AG10803 (cell line): ENCODE measurements around the gene PRL.

Experiments used
- DNase-seq: peaks from one replicate; pipeline ENCODE4 v3.0.0; 2010; ENCODE audit warnings: low read depth
- H3K4me3 ChIP-seq: 2 replicates; pipeline ENCODE4 v1.5.1; 2011; ENCODE audit warnings: mild to moderate bottlenecking, low read length, control low read depth
- TF ChIP-seq, protein P1 (sequence below): conservative IDR thresholded peaks from 2 replicates; pipeline ENCODE4 v1.5.1; 2011; ENCODE audit warnings: mild to moderate bottlenecking, low read length, control low read depth, inconsistent platforms

The PRL gene

DNA sequence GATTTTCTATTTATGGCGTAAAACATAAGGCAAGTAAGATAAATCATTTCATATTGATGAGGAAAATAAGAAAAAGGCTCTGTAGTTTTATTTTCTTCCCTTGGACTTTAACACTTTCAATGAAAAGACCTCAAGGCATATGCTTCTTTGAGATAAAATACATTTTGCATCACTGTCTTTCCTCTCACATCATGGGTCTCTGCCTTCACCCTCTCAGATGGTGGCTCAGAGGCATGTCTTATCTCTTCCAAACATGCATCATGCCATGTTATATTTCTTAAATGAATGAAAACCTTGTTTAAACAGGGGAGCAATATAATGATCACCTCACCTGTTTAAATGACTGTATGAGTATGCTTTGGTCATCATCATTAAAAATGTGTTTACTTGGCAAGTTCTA, 59.3 kb downstream of the PRL start:
- TF ChIP-seq, protein P1, sequence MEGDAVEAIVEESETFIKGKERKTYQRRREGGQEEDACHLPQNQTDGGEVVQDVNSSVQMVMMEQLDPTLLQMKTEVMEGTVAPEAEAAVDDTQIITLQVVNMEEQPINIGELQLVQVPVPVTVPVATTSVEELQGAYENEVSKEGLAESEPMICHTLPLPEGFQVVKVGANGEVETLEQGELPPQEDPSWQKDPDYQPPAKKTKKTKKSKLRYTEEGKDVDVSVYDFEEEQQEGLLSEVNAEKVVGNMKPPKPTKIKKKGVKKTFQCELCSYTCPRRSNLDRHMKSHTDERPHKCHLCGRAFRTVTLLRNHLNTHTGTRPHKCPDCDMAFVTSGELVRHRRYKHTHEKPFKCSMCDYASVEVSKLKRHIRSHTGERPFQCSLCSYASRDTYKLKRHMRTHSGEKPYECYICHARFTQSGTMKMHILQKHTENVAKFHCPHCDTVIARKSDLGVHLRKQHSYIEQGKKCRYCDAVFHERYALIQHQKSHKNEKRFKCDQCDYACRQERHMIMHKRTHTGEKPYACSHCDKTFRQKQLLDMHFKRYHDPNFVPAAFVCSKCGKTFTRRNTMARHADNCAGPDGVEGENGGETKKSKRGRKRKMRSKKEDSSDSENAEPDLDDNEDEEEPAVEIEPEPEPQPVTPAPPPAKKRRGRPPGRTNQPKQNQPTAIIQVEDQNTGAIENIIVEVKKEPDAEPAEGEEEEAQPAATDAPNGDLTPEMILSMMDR, result no peak
- no peak overlapping the region for H3K4me3 ChIP-seq
- no peak for DNase-seq
